Fibroblast of pulmonary artery (primary cell): ENCODE data around the gene SENP1.

Experiments used
- DNase-seq: peaks from one replicate; pipeline ENCODE4 v3.0.0-alpha.2; 2010; ENCODE audit warnings: low read depth
- H3K4me3 ChIP-seq: replicated peaks from 2 replicates; pipeline ENCODE4 v1.5.1; 2011; ENCODE audit warnings: low read depth, mild to moderate bottlenecking, control low read depth, low read length, moderate library complexity
- TF ChIP-seq, protein P1 (sequence below): IDR thresholded peaks from 2 replicates; pipeline ENCODE4 v1.5.1; 2011; ENCODE audit warnings: mild to moderate bottlenecking, control low read depth, low read length, inconsistent platforms; ENCODE audit errors: missing control alignments

Gene SENP1

DNA sequence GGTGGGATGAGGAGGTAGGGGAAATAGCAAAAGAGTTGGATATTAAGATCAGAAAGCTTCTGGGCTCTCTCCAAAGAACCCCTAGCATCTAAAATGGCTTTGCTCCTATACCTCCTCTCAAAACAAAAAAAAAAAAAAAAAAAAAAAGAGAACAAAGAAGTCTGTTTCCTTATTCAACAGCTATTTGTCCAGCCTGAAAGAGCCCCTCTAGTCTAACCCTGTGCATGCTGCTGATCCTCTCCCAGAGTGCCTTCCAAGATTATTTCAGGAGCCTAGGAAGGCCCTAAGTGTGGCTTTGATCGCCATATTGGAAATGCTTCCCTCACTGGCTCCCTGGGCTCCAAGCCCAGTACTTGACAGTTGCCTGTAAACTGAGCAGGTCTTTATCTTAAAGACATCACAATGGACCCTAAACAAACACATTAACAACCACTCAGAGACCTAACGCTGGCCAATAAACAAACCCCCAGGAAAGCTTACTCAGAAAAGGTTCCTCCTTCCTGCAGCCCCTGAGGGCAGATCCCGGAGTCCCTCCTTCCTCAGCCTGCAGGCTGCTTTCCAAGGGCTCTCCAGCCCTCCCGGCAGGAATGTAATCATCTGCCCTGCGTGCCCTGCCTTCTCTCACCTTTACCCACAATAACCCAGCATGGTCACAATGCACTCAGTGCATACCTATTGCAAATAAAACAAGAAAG is 84.2 kb downstream of the SENP1 start:
- TF ChIP-seq, protein P1, sequence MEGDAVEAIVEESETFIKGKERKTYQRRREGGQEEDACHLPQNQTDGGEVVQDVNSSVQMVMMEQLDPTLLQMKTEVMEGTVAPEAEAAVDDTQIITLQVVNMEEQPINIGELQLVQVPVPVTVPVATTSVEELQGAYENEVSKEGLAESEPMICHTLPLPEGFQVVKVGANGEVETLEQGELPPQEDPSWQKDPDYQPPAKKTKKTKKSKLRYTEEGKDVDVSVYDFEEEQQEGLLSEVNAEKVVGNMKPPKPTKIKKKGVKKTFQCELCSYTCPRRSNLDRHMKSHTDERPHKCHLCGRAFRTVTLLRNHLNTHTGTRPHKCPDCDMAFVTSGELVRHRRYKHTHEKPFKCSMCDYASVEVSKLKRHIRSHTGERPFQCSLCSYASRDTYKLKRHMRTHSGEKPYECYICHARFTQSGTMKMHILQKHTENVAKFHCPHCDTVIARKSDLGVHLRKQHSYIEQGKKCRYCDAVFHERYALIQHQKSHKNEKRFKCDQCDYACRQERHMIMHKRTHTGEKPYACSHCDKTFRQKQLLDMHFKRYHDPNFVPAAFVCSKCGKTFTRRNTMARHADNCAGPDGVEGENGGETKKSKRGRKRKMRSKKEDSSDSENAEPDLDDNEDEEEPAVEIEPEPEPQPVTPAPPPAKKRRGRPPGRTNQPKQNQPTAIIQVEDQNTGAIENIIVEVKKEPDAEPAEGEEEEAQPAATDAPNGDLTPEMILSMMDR = no peak
- no peak for DNase-seq

DNA sequence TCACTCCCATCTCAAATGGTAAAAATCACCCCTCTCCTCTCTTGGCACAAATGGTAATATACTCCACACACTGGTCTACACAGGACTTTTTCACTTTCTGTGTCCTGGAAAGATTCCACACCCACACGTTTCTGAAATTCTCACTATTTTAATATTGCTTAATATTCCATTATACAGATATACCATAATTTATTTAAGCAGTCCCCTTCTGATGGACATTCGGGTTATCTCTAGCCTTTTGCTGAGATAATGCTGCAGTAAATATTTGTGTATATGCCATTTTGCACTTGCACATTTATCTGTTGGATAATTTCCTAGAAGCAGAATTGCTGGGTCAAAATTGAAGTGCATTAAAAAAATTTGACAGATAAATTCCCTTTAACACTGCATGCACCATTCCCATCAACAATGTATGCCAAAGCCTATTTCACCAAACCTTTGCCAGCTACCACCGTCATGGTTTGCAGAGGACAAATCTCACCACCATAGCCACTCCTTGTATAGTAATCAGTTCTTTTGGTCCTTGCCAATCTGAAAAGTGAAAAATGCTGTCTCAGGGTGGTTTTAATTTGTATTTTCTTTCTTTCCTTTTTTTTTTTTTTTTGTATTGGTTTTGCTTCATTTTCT is 86.1 kb downstream of the SENP1 start:
- TF ChIP-seq, protein P1 = no peak
- no peak overlapping the region for H3K4me3 ChIP-seq
- no peak for DNase-seq

More for the DNA sequence above, 84.2 kb downstream of the SENP1 start:
- H3K4me3 ChIP-seq = no peak overlapping the region

DNA sequence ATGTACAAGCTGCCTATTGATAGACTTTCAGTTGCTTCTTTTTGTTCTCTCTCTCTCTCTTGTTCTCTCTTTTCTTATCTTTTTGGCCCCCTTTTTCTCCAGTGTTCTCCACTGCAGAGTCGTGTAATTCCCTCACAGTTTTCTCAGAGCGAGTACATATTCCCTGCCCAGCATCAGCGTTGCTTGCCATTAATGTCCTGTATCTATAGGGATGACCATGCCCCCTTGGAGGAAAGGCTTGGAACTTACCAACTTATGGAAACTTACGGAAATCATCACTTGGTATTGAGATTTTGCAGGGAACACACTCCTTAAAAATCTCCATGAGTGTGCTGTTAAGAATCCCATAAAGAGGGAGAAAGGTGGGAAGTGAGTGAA is 87.3 kb downstream of the SENP1 start:
- no peak for DNase-seq
- TF ChIP-seq, protein P1 = no peak
- no peak overlapping the region for H3K4me3 ChIP-seq

- DNase-seq = no peak
- no peak overlapping the region for H3K4me3 ChIP-seq
- TF ChIP-seq, protein P1 = no peak
These were observed 87.8 kb downstream of the SENP1 start for GRCh38 chr12:48017921-48018617.

DNA sequence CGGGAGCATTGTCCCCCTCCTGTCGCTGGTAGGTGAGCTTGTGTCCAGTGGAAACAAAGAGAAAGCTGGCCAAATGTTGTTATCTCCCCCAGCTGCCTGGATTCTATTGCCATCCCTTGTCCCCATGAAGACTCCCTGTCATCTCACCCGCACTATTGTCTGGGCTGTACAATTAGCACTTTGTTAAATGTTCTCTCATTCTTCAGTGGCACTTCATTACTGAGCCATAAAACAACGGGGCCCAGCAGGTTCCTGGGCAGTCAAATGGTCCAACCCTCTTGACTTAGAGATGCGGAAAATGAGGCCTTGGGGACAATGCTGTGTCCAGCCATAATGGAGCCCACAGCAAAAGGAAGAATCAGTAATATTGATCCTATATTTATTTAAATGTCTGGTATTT is 88.4 kb downstream of the SENP1 start:
- TF ChIP-seq, protein P1 = no peak
- no peak for DNase-seq
- H3K4me3 ChIP-seq = no peak overlapping the region

DNA sequence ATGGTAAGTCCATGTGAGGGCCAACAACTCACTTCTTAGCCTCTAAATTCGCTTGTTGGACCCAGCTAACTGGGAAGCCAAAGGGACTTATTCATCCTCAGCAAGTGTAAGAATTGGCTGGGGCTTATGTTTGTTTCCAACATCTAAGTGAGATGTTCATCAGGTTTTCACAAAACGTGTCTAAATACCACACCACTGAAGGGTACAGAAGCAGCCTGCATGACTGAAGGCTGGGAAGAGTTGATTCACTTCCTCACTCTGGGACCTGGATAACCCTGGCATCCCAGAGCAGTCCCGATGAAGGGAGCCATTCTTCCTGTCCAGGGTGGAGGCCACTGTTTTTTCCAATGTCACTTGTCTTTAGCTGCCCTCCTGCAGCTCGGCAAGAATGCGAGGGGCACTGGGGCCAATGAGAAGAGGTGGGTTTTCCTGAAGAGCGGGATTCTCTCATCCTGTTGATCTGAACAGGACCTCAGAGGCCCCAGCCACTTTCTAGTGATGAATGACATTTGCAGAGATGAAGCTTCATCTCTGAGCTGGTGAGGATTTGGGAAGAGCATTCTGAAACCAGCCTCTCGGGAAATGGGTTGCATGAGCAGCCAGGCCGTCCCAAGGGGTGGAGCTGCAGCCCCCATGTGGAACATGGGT is 89.4 kb downstream of the SENP1 start:
- H3K4me3 ChIP-seq = no peak overlapping the region
- TF ChIP-seq, protein P1 = no peak
- DNase-seq = no peak
